HepG2 (cell line): ENCODE results near the gene ANAPC5. TPM values are rescaled to one million over a fixed set of nuclear protein-coding genes. Genes with fewer than 3 reads are reported as not detected.
A peak's percentile ranks its signal among the peaks of the same experiment; 100 is the strongest.

Source experiments
- ETS1 ChIP-seq: sonication (generic); formaldehyde crosslinking; IDR thresholded peaks from 2 replicates; pipeline ENCODE4 v1.4.0; 2020; ENCODE audit warnings: missing genetic modification reagents
- HMG20B ChIP-seq: conservative IDR thresholded peaks from 2 replicates; pipeline ENCODE4 v1.6.1; 2016; ENCODE audit warnings: missing genetic modification reagents, missing compliant biosample characterization
- KLF15 ChIP-seq: sonication (generic); formaldehyde crosslinking; IDR thresholded peaks from 2 replicates; pipeline ENCODE4 v1.8.1; 2023; ENCODE audit warnings: borderline replicate concordance, mild to moderate bottlenecking, inconsistent platforms, missing genetic modification reagents, mixed read lengths
- NFE2 ChIP-seq: sonication (generic); formaldehyde crosslinking; IDR thresholded peaks from 2 replicates; pipeline ENCODE4 v1.4.0; 2020; ENCODE audit warnings: missing genetic modification reagents
- PBX2 ChIP-seq: IDR thresholded peaks from 2 replicates; pipeline ENCODE4 v1.6.1; 2016; ENCODE audit warnings: control low read depth
- PHF5A ChIP-seq: IDR thresholded peaks from one replicate; pipeline ENCODE4 v1.6.1; 2018; ENCODE audit warnings: low read depth, missing genetic modification reagents; ENCODE audit not compliant: unreplicated experiment
- PPARG ChIP-seq: conservative IDR thresholded peaks from 2 replicates; pipeline ENCODE4 v1.6.1; 2016; ENCODE audit warnings: missing biosample characterization, missing genetic modification reagents
- SCMH1 ChIP-seq: sonication (generic); formaldehyde crosslinking; IDR thresholded peaks from 2 replicates; pipeline ENCODE4 v1.9.0; 2021; ENCODE audit warnings: missing genetic modification reagents, mild to moderate bottlenecking, borderline replicate concordance
- SP5 ChIP-seq: IDR thresholded peaks from 2 replicates; pipeline ENCODE4 v1.6.1; 2016; ENCODE audit warnings: low read depth, borderline replicate concordance
- TAF15 ChIP-seq: fragments of 200-400 bp; formaldehyde crosslinking; IDR thresholded peaks from one replicate; pipeline ENCODE4 v1.6.1; 2018; ENCODE audit warnings: mild to moderate bottlenecking, low read depth, low read length; ENCODE audit not compliant: poor library complexity, severe bottlenecking
- THAP11 ChIP-seq: IDR thresholded peaks from 2 replicates; pipeline ENCODE4 v1.6.1; 2016; ENCODE audit warnings: missing biosample characterization, missing genetic modification reagents
- ZNF253 ChIP-seq: sonication (generic); formaldehyde crosslinking; IDR thresholded peaks from 2 replicates; pipeline ENCODE4 v1.8.0; 2022; ENCODE audit warnings: mild to moderate bottlenecking, missing genetic modification reagents, borderline replicate concordance
- ZNF260 ChIP-seq: sonication (generic); formaldehyde crosslinking; IDR thresholded peaks from 2 replicates; pipeline ENCODE4 v1.4.0; 2020; ENCODE audit warnings: missing genetic modification reagents, low read depth, mild to moderate bottlenecking, borderline replicate concordance
- ZNF3 ChIP-seq: IDR thresholded peaks from 2 replicates; pipeline ENCODE4 v1.7.0; 2017; ENCODE audit warnings: inconsistent platforms
- ZNF383 ChIP-seq: sonication (generic); formaldehyde crosslinking; IDR thresholded peaks from 2 replicates; pipeline ENCODE4 v1.4.0; 2020; ENCODE audit warnings: missing genetic modification reagents, mild to moderate bottlenecking, borderline replicate concordance
- ZNF512B ChIP-seq: sonication (generic); formaldehyde crosslinking; IDR thresholded peaks from 2 replicates; pipeline ENCODE4 v1.5.1; 2020; ENCODE audit warnings: missing genetic modification reagents, mild to moderate bottlenecking, borderline replicate concordance
- ZNF547 ChIP-seq: sonication (generic); formaldehyde crosslinking; IDR thresholded peaks from 2 replicates; pipeline ENCODE4 v1.5.1; 2020; ENCODE audit warnings: mild to moderate bottlenecking, missing genetic modification reagents
- ZNF577 ChIP-seq: sonication (generic); formaldehyde crosslinking; IDR thresholded peaks from 2 replicates; pipeline ENCODE4 v1.4.0; 2020; ENCODE audit warnings: mild to moderate bottlenecking, low read depth, missing genetic modification reagents, borderline replicate concordance
- ZNF678 ChIP-seq: sonication (generic); formaldehyde crosslinking; IDR thresholded peaks from 2 replicates; pipeline ENCODE4 v1.4.0; 2020; ENCODE audit warnings: mild to moderate bottlenecking, missing genetic modification reagents
- ZNF790 ChIP-seq: sonication (generic); formaldehyde crosslinking; IDR thresholded peaks from 2 replicates; pipeline ENCODE4 v1.8.0; 2022; ENCODE audit warnings: missing genetic modification reagents, mild to moderate bottlenecking, borderline replicate concordance
- ZNF878 ChIP-seq: sonication (generic); formaldehyde crosslinking; IDR thresholded peaks from 2 replicates; pipeline ENCODE4 v1.8.1; 2023; ENCODE audit warnings: mild to moderate bottlenecking, missing genetic modification reagents, moderate library complexity
- polyA plus RNA-seq, 8 experiments: library from polyadenylated mRNA; depleted of rRNA in 3 of 8; stranded (reverse) in 7 of 8; unstranded in 1 of 8; fragments of >200 nt; fragmentation: Illumina TruSeq in 4 of 8; extraction: Trizol in 4 of 8; gene quantifications; 2 replicates each; pipeline versions ENCODE4 v1.2.1 to v1.2.3, GENCODE V29; 2011 to 2016; ENCODE audit warnings: low read depth in 4 of 8, missing spikeins in 1 of 8, mixed read lengths in 1 of 8; ENCODE audit not compliant: insufficient read depth in 1 of 8
- total RNA-seq, 5 experiments: library from RNA; depleted of rRNA; stranded (reverse); fragments of >200 nt; fragmentation: Illumina TruSeq; extraction: Trizol; gene quantifications; 2 replicates each; pipeline ENCODE4 v1.2.3, GENCODE V29; 2016; ENCODE audit warnings: low read depth in 1 of 5
- TF ChIP-seq, protein P1 (sequence below): fragments of 450-650 bp; IDR thresholded peaks from 2 replicates; pipeline ENCODE4 v1.6.1; 2017; ENCODE audit warnings: mild to moderate bottlenecking

Gene ANAPC5
- total and polyA plus RNA-seq, 2 of the 13 experiments (the other 11 are each of a cell fraction or from before 2014, with no cell fraction given), result 146 to 161 TPM

GRCh38 chr12:121295746-121296617 lies 56.2 kb downstream of the ANAPC5 start (continued):
- TF ChIP-seq SP5, result 0 out of 2 replicates have a peak, but pooled peaks have one; percentile 29
- TF ChIP-seq HMG20B (CRISPR knock-in tag), result no peak
- TF ChIP-seq ZNF512B, result no peak
- TF ChIP-seq ZNF260 (CRISPR knock-in tag), result no peak
- TF ChIP-seq THAP11 (CRISPR knock-in tag), result no peak
- TF ChIP-seq ZNF253 (CRISPR knock-in tag), result 0 out of 2 replicates have a peak, but pooled peaks have one; percentile 5
- TF ChIP-seq ZNF790 (CRISPR knock-in tag), result no peak
- no peak for TF ChIP-seq ZNF678 (CRISPR knock-in tag)
- TF ChIP-seq PBX2 (CRISPR knock-in tag), result no peak
- no peak for TF ChIP-seq TAF15
- TF ChIP-seq PPARG (CRISPR knock-in tag), result no peak
- no peak for TF ChIP-seq ETS1 (CRISPR knock-in tag)
- no peak for TF ChIP-seq NFE2 (CRISPR knock-in tag)
- no peak for TF ChIP-seq SCMH1 (CRISPR knock-in tag)
- no peak for TF ChIP-seq ZNF878 (CRISPR knock-in tag)
- TF ChIP-seq ZNF577 (CRISPR knock-in tag), result no peak
- no peak for TF ChIP-seq ZNF383 (CRISPR knock-in tag)
- no peak for TF ChIP-seq ZNF3
- TF ChIP-seq, protein P1, sequence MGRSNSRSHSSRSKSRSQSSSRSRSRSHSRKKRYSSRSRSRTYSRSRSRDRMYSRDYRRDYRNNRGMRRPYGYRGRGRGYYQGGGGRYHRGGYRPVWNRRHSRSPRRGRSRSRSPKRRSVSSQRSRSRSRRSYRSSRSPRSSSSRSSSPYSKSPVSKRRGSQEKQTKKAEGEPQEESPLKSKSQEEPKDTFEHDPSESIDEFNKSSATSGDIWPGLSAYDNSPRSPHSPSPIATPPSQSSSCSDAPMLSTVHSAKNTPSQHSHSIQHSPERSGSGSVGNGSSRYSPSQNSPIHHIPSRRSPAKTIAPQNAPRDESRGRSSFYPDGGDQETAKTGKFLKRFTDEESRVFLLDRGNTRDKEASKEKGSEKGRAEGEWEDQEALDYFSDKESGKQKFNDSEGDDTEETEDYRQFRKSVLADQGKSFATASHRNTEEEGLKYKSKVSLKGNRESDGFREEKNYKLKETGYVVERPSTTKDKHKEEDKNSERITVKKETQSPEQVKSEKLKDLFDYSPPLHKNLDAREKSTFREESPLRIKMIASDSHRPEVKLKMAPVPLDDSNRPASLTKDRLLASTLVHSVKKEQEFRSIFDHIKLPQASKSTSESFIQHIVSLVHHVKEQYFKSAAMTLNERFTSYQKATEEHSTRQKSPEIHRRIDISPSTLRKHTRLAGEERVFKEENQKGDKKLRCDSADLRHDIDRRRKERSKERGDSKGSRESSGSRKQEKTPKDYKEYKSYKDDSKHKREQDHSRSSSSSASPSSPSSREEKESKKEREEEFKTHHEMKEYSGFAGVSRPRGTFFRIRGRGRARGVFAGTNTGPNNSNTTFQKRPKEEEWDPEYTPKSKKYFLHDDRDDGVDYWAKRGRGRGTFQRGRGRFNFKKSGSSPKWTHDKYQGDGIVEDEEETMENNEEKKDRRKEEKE, result no peak
- TF ChIP-seq PHF5A (CRISPR knock-in tag), result no peak
- TF ChIP-seq KLF15, result no peak
- TF ChIP-seq ZNF547 (CRISPR knock-in tag), result 0 out of 2 replicates have a peak, but pooled peaks have one; percentile 4
